GM18868 (cell line): ENCODE data around the gene TRPM3.

Experiments
- ATAC-seq: cut with Tn5 transposase; IDR thresholded peaks from one replicate; pipeline ENCODE4 v1.9.1; 2021; ENCODE audit warnings: mild to moderate bottlenecking, moderate library complexity; ENCODE audit not compliant: unreplicated experiment

Gene TRPM3

GRCh38 chr9:70498866-70499265 is 622.6 kb downstream of the TRPM3 start:
- ATAC-seq = no peak

GRCh38 chr9:70496244-70496643 is 625.2 kb downstream of the TRPM3 start:
- ATAC-seq = no peak

- ATAC-seq = no peak
Observed at GRCh38 chr9:70495514-70495913, 625.9 kb downstream of the TRPM3 start.

GRCh38 chr9:70494221-70494620 is 627.2 kb downstream of the TRPM3 start:
- no peak for ATAC-seq

- no peak for ATAC-seq
Observed at GRCh38 chr9:70493029-70493428, 628.4 kb downstream of the TRPM3 start.

- no peak for ATAC-seq
Observed at GRCh38 chr9:70492319-70492777, 629.1 kb downstream of the TRPM3 start.

- ATAC-seq = no peak
Observed at GRCh38 chr9:70491426-70492318, 629.7 kb downstream of the TRPM3 start.

- no peak for ATAC-seq
Observed at GRCh38 chr9:70490478-70490877, 630.9 kb downstream of the TRPM3 start.

- ATAC-seq = no peak
Observed at GRCh38 chr9:70488793-70489105, 632.7 kb downstream of the TRPM3 start.

- no peak for ATAC-seq
Observed at GRCh38 chr9:70488098-70488792, 633.2 kb downstream of the TRPM3 start.

- no peak for ATAC-seq
Observed at GRCh38 chr9:70486127-70486526, 635.3 kb downstream of the TRPM3 start.

GRCh38 chr9:70485273-70485858 is 636.1 kb downstream of the TRPM3 start:
- ATAC-seq = no peak

- ATAC-seq = peak; percentile 91
Observed at GRCh38 chr9:70484232-70485130, 636.9 kb downstream of the TRPM3 start.

- no peak for ATAC-seq
Observed at GRCh38 chr9:70481471-70481870, 640.0 kb downstream of the TRPM3 start.

- ATAC-seq = no peak
Observed at GRCh38 chr9:70480405-70480980, 640.9 kb downstream of the TRPM3 start.

GRCh38 chr9:70479880-70480291 is 641.5 kb downstream of the TRPM3 start:
- no peak for ATAC-seq
